ENCODE data around the gene PCNX2.

DNA sequence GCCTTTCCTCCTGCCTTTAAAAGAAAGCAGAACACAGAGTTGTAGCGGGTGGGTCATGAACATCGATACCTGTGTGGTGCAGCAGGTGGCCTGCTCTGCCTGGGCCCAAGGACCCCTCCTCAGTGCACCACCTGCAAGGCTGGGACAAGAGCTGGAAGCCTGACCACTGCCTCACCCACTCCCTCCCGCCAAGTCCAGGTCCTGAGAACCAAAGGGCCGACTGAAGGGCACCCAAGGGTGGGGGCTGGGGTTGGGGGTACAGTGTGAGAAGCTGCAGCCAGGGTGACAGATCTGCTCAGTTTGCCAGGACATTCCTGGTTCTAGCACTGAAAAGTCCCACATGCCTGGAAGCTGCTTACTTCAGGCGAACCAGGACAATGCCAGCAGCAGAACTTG is 309.0 kb downstream of the PCNX2 start:
- TF ChIP-seq EZH2 (IDR thresholded peaks at IDR 0.05; ENCODE audit: borderline replicate concordance, insufficient read depth, low read depth, low read length, poor library complexity, severe bottlenecking) = no peak
- TF ChIP-seq, protein P1, sequence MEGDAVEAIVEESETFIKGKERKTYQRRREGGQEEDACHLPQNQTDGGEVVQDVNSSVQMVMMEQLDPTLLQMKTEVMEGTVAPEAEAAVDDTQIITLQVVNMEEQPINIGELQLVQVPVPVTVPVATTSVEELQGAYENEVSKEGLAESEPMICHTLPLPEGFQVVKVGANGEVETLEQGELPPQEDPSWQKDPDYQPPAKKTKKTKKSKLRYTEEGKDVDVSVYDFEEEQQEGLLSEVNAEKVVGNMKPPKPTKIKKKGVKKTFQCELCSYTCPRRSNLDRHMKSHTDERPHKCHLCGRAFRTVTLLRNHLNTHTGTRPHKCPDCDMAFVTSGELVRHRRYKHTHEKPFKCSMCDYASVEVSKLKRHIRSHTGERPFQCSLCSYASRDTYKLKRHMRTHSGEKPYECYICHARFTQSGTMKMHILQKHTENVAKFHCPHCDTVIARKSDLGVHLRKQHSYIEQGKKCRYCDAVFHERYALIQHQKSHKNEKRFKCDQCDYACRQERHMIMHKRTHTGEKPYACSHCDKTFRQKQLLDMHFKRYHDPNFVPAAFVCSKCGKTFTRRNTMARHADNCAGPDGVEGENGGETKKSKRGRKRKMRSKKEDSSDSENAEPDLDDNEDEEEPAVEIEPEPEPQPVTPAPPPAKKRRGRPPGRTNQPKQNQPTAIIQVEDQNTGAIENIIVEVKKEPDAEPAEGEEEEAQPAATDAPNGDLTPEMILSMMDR (IDR thresholded peaks at IDR 0.05) = no peak

All from B cell (primary cell).